Colon (tissue), 2 donors: ENCODE results near the gene CNR1.

Source experiments
- FAIRE-seq: peaks from 2 replicates; lab custom pipeline; 2012; peaks lifted over from hg19 to GRCh38; lab: Jason Lieb, UNC
- donor health status: control.
- donor health status: control.

Gene CNR1

DNA sequence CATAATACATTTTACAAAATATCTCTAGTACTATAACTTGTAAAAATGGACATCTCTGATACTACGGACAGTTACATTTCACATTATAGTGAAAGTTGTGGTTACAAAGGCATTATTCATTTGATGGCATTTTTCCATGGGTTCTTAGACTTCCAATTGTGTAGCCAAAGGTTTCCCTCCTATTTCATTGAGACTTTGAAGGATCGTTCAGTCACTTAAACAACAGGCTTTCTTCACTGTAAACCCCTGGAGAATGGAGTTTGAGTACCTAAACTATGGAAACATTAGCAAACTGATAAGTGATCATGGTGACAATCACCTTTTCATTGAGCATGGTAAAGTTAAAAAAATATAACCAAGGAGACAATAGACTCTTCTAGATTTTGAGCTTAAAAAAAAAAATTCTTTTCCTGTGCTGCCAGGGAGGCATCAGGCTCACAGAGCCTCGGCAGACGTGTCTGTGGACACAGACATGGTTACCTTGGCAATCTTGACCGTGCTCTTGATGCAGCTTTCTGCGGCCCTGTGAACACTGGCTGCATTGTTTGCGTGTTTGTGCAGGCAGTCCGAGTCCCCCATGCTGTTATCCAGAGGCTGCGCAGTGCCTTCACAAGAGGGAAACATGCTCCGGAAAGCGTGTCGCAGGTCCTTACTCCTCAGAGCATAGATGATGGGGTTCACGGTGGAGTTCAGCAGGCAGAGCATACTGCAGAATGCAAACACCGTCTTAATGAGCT, 22.6 kb downstream of the CNR1 start:
- no peak for FAIRE-seq

DNA sequence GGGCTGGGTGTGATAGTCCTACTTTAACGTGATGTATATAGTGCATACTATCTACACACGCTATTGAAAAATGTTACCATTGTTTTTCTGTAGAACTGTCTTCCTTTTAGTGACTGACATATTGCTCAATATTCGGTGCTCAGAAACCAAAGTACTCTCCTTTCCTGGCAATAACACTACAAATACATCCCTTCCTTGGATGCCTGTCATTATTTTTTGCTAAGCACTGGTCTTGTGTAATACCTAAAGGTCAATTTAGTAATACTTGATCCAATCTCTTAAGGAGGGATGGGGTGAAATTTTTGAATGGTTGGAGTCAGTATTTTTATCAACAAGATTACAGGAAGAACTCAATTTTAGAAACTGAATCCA, 23.9 kb downstream of the CNR1 start:
- FAIRE-seq, result no peak

DNA sequence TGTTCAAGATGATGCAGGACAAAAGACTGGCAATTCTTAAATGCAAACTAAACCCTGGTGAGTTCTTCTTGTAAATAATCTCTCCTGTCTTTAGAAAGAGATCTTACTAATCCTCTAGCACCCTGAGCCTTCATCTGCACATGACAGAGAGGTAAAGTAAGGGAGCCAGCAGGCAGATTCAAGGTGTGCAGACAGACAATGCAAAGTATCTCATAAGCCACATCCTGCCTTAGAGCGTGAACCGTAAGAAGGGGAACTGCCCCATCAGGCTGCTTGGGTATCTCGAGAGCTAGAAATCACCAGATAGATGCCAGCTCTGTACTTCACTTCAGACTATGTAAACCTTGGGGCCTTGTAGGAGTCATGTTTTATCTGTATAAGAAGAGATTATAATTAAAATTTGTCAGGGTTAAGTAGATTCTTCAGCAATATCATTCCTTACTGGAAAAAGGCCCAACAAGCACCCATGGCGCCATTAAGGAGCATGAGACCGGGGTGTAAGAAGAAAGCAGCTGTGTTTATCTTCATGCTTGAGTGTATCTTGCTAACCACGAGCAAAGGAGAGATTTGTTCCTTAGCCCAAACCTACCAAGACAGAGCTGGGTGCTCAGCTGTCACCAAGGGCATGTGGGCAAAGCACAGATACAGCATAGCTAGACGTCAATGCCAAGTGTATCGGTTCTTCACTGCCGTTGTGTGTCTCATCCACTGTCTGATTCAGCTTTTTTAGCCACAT, 24.4 kb downstream of the CNR1 start:
- FAIRE-seq, result no peak

DNA sequence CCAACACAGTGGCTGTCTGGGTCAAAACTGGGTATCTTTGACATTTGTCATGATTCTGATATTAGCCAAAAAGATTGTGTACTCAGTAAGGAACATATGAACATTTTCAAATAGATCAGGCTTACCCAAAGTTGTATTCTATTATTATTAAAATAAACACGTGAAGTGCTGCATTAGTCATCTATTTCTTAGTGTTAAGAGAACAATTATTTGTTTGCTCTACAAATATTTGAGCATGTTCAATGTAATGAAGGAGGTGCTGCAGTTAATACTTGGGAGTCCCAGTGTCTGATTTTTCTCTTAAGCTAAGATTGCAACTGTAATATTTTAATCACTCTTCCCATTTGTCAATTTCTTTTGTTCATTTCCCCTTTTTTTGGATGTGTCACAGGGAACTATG, 28.2 kb downstream of the CNR1 start:
- FAIRE-seq, result no peak

DNA sequence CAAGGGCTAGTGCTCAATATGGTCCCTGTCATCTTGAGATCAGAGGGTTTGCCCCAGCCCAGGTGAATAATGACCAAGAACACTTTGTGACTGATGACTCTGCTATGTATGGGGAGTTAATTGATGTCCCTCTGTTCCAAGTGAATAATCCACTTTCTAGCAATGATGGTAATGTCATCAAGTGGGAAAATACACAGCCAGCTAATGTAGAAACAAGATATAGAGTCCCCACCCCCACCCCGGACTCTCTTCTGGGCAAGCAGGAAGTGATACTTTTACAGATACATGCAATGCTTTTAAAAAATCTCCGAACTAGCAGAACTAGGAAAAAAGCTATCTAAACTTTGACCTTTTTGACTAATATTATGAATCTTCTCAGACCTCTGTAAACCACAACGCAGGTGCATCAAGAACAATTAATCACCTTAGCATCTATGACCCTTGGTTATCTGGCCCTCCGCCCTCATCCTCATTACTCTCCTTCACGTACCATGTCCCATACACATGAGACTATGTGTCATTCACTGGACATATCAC, 30.5 kb downstream of the CNR1 start:
- no peak for FAIRE-seq

DNA sequence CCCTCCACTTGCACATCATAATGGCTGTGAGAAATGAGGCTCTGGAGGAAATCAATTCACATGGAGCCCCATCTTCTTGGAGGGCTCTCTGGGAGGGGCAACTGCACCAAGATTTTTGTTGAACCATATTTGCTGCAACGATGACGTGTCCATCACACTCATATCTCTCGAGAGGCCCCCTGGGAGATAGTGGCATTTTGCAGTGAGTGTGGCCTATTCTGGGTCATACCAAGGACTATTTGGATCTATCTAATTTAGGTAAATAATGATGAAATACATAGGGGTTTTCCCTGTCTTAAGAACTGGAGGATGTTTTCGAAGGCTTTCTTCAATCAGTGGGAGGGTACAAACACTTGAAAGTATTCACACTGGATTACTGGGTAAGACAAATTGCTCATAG, 31.6 kb downstream of the CNR1 start:
- no peak for FAIRE-seq

DNA sequence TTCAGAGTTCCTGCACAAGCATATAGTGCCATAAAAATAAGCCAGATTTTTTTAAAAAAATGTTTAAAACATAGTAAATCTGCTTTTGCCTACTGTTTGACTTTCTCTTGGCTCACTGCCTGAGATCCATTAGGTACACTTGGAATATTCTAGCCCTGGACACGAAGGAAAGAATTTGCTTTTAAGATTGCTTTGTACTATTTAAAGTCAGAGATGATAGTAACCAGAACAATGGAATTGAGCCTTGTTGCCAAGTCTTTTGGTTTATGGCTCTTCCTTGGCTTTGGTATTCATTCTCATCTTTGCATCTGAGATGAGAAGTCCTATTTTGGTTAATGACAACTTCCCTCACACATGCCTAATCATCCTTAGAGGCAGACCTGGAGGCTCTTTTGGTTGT, 32.4 kb downstream of the CNR1 start:
- FAIRE-seq, result no peak

DNA sequence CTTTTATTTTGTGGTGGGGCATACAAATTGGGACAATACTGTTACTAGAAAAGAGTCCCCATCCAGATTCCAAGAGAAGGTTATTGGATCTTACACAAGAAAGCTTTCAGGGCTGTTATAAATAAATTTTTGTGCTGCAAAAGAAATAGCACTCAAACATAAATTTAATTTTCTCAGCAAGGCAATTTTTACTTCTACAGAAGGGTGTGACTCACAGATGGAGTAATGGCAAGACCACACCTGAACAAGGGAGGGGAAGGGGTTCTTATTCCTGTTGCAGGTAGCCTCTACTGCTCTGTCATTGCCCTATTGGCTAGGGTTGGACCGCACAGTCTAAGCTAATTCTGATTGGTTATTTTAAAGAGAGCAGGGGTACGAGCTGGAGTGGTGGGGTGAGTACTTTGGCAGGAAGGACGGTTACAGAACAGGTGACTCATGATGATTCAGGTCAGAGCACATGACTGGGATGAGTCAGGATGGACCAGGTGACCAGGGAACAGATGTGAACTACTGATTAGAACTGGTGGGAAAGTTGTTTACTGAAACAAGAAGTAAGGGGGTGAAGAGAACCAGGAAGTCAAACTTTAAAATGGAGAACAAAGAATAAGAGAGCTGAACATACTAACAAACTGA, 41.1 kb downstream of the CNR1 start:
- FAIRE-seq, result no peak

DNA sequence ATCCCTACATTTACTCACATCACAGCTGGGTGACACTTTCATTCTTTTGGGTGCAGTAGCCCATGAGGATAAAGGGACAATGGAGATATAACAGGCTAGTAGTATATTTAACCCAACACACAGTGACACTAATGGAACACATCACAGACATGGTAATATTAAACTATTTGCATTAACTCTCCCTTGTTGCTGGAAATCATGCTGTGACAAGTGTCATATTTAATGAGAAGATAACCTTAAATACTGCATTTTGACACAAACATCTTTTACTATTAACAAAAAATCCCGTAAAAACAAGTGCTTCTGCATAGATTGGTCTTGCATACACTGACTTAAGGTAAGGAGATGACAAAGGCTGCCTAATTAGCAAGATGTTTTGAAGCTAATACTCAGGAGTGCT, 45.5 kb downstream of the CNR1 start:
- no peak for FAIRE-seq

DNA sequence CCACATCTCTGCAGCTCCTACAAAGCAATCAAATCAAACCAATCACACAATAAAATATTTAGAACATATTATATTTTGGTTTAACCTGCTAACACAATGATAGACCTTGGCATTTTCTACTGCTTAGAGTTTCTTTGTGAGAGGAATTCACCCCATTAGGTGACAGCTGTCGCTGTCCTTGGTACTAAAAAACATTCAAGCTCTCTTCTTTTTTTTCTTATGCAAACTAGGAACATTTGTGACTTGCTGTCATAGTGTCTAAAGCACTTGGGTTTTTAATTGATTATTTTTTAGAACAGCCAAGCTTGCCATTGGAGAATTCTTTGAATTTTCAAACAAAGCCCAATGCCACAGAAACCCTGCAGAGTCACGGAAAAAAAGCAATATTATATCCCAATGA, 46.4 kb downstream of the CNR1 start:
- no peak for FAIRE-seq

DNA sequence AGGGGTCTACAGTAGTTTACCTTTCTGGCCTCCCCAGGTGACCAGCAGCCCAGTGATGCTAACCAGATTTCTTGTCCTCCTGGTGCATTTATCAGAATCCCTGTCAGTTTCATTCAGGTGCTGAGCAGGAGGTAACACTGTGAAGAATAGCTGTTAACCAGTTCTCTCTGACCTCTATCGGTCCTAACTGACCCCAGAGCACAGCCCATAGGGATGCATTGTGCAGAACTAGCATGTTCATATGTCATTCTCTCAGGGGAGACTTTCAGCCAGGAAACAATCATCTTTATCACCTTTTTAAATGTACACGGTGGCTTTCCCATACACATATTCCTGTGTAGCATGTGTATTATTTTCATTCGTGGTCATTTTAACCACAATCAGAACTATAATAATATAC, 49.9 kb downstream of the CNR1 start:
- FAIRE-seq, result no peak

DNA sequence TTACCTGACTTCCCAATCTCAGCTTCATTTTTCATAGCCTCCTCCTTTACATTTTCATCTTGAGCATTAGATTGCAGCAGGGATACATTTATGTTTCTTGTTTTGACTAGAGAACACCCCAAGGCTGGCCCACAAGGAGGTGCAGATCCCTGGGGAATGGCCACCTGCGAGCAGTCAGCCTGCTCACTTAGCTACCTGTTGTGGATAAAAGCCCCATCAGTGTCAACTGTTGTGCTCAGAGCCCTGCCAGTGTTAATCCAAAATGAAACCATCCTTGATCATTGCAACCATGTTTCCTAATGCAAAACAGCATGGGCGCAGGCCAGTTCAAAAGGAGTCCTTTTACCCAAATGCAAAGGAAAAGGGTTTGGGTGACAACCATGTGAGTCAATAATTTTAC, 50.8 kb downstream of the CNR1 start:
- FAIRE-seq, result no peak

DNA sequence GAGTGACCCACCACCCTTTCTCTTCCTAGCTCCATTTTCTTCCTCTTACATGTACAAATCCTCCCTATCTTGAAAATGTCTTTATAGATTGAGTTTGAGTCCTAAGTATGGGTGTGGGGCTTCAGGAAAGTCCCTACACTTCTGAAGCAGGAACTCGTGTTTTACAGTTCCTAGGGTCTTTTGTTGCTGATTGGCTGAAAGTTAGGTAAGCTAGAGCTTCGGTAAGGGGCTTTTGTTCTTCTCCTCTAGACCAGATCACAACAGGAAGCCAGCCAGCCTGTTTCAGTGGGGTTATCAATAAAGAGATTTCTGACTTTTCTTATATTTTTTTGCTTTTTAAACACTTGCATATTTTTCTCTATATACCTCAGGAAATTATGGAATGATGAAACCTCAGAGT, 51.3 kb downstream of the CNR1 start:
- FAIRE-seq, result no peak

DNA sequence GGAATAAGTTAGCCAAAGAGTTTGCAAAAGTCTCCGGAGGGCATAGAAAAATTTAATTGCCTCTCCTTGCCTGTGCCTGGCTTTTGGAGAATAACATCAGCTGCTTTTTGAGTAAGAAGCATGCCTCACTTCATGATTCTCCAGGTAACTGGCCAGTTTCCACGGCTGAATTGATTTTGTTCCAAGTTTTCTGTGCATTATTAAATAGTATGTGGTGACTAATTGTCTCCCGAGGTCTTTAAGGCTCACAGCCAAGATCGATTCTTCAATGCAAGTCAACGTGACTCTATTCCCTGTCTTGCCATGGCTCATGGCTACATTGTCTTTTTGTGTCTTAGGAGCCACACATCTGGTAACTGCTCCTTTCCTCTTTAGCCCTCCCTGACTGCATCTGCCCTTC, 54.2 kb downstream of the CNR1 start:
- FAIRE-seq, result no peak

DNA sequence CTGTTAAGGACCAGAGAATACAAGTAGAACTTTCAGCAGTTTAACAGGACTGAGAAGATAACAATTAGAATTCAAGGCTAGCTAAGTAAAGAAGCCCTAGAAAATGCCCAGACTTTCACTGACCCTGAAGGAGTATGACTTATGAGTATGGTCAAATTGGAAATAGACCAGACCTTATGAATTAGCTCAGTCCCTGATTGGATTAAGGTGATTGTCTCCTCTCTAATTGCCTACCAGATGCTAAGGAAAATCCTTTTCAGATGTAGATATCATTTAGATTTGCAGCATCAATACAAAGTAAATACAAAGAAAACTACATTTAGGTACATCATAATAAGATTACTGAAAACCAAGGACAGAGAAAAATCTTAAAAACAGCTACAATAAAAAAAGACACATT, 58.9 kb downstream of the CNR1 start:
- no peak for FAIRE-seq

DNA sequence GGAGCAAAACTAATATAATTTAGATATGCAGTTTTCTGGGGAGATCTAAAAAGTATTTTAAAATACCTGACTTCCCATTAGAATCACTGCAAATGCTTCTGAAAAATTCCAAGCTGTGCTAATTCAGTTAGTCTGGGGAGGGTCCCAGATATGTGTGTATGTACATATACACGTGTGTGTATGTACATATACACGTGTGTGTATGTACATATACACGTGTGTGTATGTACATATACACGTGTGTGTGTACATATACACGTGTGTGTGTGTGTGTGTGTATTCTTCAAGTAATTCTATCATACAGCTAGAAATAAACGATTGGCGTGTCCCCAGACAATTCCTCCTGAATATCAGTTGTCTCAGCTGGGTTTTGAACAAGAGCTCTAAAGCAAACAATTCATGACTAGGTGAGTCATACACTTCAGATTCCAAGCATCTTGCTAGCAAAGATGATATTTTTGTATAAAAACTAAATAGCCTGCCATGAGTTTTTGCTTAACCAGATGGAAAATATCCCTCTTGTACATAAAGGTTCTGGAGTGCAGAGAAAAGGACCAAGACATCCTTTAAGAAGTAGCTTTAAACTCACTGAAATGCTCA, 60.3 kb downstream of the CNR1 start:
- no peak for FAIRE-seq
